Measurements from ENCODE around the gene KCNAB2.

Gene KCNAB2

DNA sequence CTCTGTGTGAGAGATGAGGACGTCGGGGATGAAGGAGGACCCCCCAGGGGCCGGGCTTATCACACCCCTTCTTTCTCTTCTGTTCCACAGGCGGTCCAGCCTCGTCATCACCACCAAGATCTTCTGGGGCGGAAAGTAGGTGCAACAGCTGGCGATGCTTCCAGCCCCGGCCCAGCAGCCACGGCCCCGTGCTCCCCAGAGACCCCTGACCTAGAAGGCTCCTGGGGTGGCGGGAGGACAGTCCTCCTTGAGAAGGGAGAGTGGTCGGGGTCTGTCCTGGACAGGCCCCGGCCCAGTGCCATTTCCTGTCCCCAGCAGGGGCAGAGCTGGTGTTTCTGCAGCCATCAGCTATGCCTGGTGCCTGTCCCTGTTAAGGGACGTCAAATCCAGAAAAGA lies 41.7 kb downstream of the KCNAB2 start:
- TF ChIP-seq, protein P1, sequence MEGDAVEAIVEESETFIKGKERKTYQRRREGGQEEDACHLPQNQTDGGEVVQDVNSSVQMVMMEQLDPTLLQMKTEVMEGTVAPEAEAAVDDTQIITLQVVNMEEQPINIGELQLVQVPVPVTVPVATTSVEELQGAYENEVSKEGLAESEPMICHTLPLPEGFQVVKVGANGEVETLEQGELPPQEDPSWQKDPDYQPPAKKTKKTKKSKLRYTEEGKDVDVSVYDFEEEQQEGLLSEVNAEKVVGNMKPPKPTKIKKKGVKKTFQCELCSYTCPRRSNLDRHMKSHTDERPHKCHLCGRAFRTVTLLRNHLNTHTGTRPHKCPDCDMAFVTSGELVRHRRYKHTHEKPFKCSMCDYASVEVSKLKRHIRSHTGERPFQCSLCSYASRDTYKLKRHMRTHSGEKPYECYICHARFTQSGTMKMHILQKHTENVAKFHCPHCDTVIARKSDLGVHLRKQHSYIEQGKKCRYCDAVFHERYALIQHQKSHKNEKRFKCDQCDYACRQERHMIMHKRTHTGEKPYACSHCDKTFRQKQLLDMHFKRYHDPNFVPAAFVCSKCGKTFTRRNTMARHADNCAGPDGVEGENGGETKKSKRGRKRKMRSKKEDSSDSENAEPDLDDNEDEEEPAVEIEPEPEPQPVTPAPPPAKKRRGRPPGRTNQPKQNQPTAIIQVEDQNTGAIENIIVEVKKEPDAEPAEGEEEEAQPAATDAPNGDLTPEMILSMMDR (IDR thresholded peaks at IDR 0.05; ENCODE audit: extremely low read depth, missing control alignments), result no peak
- DNase-seq (ENCODE audit: low spot score), result no peak

DNA sequence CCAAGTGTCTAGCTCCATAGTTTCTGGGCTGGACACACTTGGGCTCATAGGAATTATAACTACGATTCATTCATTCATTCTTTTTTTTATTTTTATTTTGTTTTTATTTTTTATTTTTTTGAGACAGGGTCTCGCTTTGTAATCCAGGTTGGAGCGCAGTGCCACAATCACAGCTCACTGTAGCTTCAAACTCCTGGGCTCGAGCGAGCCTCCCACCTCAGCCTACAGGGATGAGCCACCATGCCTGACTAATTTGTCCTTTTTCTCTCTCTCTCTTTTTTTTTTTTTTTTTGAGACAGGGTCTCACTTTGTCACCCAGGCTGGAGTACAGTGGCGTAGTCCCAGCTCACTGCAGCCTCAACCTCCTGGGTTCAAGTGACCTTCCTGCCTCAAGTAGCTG lies 42.3 kb downstream of the KCNAB2 start:
- TF ChIP-seq, protein P1 (IDR thresholded peaks at IDR 0.05; ENCODE audit: extremely low read depth, missing control alignments), result no peak
- DNase-seq (ENCODE audit: low spot score), result no peak

DNA sequence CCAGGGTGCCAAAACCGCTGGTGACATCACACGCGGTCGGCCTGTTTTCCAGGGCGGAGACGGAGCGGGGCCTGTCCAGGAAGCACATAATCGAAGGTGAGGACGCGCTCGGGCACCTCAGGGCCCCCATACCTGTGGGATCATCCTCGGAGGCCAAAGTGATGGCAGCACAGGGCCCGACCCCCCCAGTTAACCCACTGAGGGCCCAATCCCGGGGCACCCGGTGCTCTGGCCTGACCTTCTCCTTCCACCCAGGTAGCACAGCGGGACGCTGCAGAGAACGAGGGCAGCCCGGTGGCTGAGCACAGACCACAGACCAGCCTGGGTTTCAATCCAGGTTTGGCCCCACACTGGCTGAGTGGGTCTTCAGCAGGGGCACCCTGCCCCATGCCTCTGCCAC lies 43.3 kb downstream of the KCNAB2 start:
- TF ChIP-seq, protein P1 (IDR thresholded peaks at IDR 0.05; ENCODE audit: extremely low read depth, missing control alignments), result no peak
- no peak for DNase-seq (ENCODE audit: low spot score)

DNA sequence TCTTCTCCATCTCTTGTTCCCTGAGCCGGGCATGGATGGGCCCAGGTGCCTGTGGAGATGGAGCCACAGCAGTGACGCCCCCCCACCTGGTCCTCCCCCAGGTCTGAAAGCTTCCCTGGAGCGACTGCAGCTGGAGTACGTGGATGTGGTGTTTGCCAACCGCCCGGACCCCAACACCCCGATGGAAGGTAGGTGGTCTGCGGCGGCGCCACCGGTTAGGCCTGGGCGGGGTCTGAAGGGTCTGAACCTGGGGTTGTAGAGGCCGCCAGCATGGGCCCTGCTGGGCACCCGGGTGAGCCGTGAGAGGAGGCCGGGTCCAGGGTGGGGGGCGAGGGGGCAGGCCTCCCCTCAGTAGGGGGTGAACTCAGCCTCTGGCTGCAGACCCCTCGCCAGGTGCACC lies 44.6 kb downstream of the KCNAB2 start:
- DNase-seq (ENCODE audit: low spot score), result no peak
- TF ChIP-seq, protein P1 (IDR thresholded peaks at IDR 0.05; ENCODE audit: extremely low read depth, missing control alignments), result no peak

DNA sequence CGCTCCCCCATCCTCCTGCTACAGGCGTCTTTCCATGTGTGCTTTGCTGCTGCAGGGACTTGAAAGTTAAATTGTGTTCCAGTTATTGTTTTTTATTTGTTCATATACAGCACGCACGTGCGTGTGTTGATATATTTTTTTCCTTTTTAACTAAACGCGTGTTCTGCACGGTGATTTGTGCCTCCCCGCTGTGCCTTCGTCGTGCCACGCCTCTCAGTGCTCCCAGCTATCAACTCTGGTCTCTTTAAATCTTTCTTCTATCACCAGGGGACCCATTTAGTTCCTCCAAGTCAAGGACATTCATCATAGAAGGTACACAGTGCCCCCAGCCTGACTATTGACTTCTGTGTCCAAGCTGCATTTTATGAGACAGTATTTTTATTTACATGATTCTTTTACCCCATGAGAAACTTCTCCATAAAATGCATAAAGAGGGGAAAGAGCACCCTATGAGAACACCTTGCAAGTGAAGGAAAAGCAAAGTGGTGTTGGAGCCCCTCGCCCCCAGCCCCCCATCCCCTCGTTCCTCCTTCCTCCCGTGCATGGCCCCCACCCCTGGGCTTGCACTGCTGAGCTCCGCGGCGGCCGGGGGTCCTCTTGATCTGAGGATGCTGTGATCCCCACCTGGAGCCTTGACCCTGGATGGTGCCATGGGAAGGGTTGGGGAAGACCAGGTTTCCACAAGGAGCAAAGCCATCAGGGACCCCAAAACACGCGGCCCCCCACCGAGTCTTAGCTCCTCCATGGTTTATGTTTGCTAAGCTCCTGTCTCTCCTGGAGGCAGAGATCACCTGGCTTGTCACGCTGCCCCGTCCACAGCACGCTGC lies 45.5 kb downstream of the KCNAB2 start:
- TF ChIP-seq, protein P1 (IDR thresholded peaks at IDR 0.05; ENCODE audit: extremely low read depth, missing control alignments), result no peak
- no peak for DNase-seq (ENCODE audit: low spot score)

DNA sequence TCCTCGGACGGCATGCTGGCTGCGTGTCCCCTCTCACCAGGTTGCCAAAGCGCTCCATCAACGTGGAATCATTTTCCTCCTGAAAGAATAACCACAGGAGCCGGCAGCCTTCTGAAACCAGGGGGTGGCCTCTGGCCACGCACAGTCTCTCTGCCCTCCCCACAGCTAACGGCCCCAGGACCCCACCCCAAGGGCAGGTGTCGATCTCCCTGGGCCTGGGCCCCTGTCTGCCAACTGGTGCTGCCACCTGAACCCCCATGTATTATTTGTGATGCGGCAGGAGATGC lies 46.1 kb downstream of the KCNAB2 start:
- no peak for DNase-seq (ENCODE audit: low spot score)
- TF ChIP-seq, protein P1 (IDR thresholded peaks at IDR 0.05; ENCODE audit: extremely low read depth, missing control alignments), result no peak

DNA sequence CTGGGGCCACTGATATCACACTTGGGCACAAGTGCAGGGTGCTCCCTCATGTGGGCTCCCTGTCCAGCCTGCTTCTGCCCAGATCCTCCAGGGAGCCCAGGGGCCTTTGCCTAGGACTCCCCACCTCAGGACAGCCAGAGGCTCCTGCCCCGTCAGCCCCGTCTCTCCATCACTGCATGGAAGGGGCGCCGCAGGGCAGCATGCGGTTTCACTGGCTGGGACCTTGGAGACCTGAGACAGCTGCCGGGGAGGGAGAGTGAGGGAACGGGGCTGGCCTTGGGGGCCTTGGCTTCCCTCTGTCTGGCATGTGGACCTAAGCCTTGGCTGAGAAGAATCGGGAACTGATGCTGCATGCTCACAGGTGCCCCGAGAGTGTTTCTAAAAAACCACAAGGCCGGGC lies 46.5 kb downstream of the KCNAB2 start:
- TF ChIP-seq, protein P1 (IDR thresholded peaks at IDR 0.05; ENCODE audit: extremely low read depth, missing control alignments), result no peak
- no peak for DNase-seq (ENCODE audit: low spot score)
